H1 (cell line): Measurements from ENCODE around the gene CUL9. TPM values are rescaled to one million over a fixed set of nuclear protein-coding genes. Genes with fewer than 3 reads are reported as not detected.
A peak's percentile ranks its signal among the peaks of the same experiment; 100 is the strongest.

Source experiments
- CTCF ChIA-PET: fragments of 300-600 bp; sonication (Branson Sonifier 250); formaldehyde crosslinking; loops from one replicate; lab custom pipeline; 2021; ENCODE audit not compliant: partially characterized antibody; lab: Charles Lee
- POLR2A ChIA-PET: fragments of 300-600 bp; sonication (Branson Sonifier 250); formaldehyde crosslinking; loops from one replicate; lab custom pipeline; 2021; ENCODE audit warnings: inconsistent platforms; ENCODE audit not compliant: partially characterized antibody; lab: Charles Lee
- DNase-seq, 2 experiments: peaks; one replicate each; pipeline versions ENCODE4 v3.0.0 to v3.0.0-alpha.2; 2010 to 2022; ENCODE audit warnings: low spot score in 2 of 2, low read depth in 1 of 2, mixed read lengths in 1 of 2
- FAIRE-seq: peaks from 2 replicates; lab custom pipeline; 2011; peaks lifted over from hg19 to GRCh38; lab: Jason Lieb, UNC
- H2AFZ ChIP-seq: 2 replicates; pipeline ENCODE4 v1.8.1; 2012; ENCODE audit warnings: low read length, inconsistent platforms
- H2AK5ac ChIP-seq: 2 replicates; pipeline ENCODE4 v1.6.1; 2013; ENCODE audit warnings: low read depth, low read length
- H2BK120ac ChIP-seq: replicated peaks from 2 replicates; pipeline ENCODE3; 2013; ENCODE audit warnings: low read depth, low read length, inconsistent platforms
- H2BK12ac ChIP-seq: 2 replicates; pipeline ENCODE4 v1.6.1; 2013; ENCODE audit warnings: low read depth, low read length
- H2BK15ac ChIP-seq: 2 replicates; pipeline ENCODE4 v1.6.1; 2013; ENCODE audit warnings: low read length
- H2BK20ac ChIP-seq: 2 replicates; pipeline ENCODE4 v1.6.1; 2013; ENCODE audit warnings: low read length
- H2BK5ac ChIP-seq: 2 replicates; pipeline ENCODE4 v1.6.1; 2013; ENCODE audit warnings: low read depth, low read length
- H3K14ac ChIP-seq: 2 replicates; pipeline ENCODE4 v1.6.1; 2013; ENCODE audit warnings: inconsistent platforms; ENCODE audit not compliant: insufficient read length
- H3K18ac ChIP-seq: 2 replicates; pipeline ENCODE4 v1.6.1; 2013; ENCODE audit warnings: low read length; ENCODE audit errors: extremely low read depth
- H3K23ac ChIP-seq: 2 replicates; pipeline ENCODE4 v1.6.1; 2013; ENCODE audit warnings: inconsistent platforms; ENCODE audit not compliant: insufficient read length
- H3K23me2 ChIP-seq: 2 replicates; pipeline ENCODE4 v1.6.1; 2013; ENCODE audit warnings: low read depth, low read length
- H3K27ac ChIP-seq: 2 replicates; pipeline ENCODE4 v1.6.1; 2011; ENCODE audit warnings: low read depth, low read length, inconsistent platforms
- H3K27me3 ChIP-seq, 4 experiments: replicated peaks in 1 of 4; 1 replicate in 1 of 4; 2 replicates in 3 of 4; pipeline versions ENCODE4 v1.6.1 to v1.8.1; 2011 to 2013; ENCODE audit warnings: low read length in 3 of 4, mild to moderate bottlenecking in 3 of 4, inconsistent platforms in 2 of 4, mixed read lengths in 2 of 4, moderate library complexity in 1 of 4; ENCODE audit not compliant: control insufficient read depth in 3 of 4, insufficient read depth in 3 of 4; ENCODE audit errors: extremely low read depth in 1 of 4
- H3K36me3 ChIP-seq, 4 experiments: 2 replicates each; pipeline versions ENCODE4 v1.6.1 to v1.8.1; 2011 to 2013; ENCODE audit warnings: mild to moderate bottlenecking in 4 of 4, low read length in 3 of 4, moderate library complexity in 2 of 4, control low read depth in 1 of 4, inconsistent platforms in 1 of 4; ENCODE audit not compliant: insufficient read depth in 4 of 4, control insufficient read depth in 2 of 4
- H3K4ac ChIP-seq: replicated peaks from 2 replicates; pipeline ENCODE3; 2013; ENCODE audit warnings: low read length, low read depth, mixed read lengths, inconsistent platforms; ENCODE audit not compliant: insufficient read length
- H3K4me1 ChIP-seq, 4 experiments: replicated peaks in 1 of 4; 1 replicate in 1 of 4; 2 replicates in 3 of 4; pipeline versions ENCODE4 v1.6.1 to v1.8.1; 2011 to 2013; ENCODE audit warnings: low read length in 3 of 4, inconsistent platforms in 2 of 4, mixed read lengths in 1 of 4; ENCODE audit not compliant: insufficient read depth in 4 of 4, control insufficient read depth in 3 of 4
- H3K4me2 ChIP-seq, 2 experiments: 2 replicates each; pipeline versions ENCODE4 v1.6.1 to v1.8.1; 2011 to 2013; ENCODE audit warnings: low read depth in 2 of 2, low read length in 2 of 2, control low read depth in 1 of 2, inconsistent platforms in 1 of 2, mild to moderate bottlenecking in 1 of 2; ENCODE audit not compliant: insufficient read depth in 1 of 2
- H3K4me3 ChIP-seq, 4 experiments: fragments of 200-600, 300-600 bp in 1 of 4; sonication (generic), shearing (Covaris generic), sonication (Bioruptor Twin) in 1 of 4; 2 replicates each; pipeline versions ENCODE4 v1.5.1 to v1.8.1; 2011 to 2016; ENCODE audit warnings: low read length in 4 of 4, low read depth in 3 of 4, control low read depth in 2 of 4, inconsistent platforms in 2 of 4, mild to moderate bottlenecking in 2 of 4, mixed read lengths in 1 of 4, moderate library complexity in 1 of 4; ENCODE audit not compliant: insufficient read depth in 2 of 4; ENCODE audit errors: extremely low read depth in 1 of 4
- H3K56ac ChIP-seq: replicated peaks from 2 replicates; pipeline ENCODE3; 2013; ENCODE audit warnings: low read depth, mild to moderate bottlenecking, mixed read lengths, low read length, inconsistent platforms; ENCODE audit not compliant: insufficient read length
- H3K79me1 ChIP-seq: 2 replicates; pipeline ENCODE4 v1.6.1; 2013; ENCODE audit warnings: low read depth, low read length, control low read depth
- H3K79me2 ChIP-seq, 2 experiments: 2 replicates each; pipeline versions ENCODE4 v1.6.1 to v1.8.1; 2012 to 2013; ENCODE audit warnings: low read length in 2 of 2, mild to moderate bottlenecking in 2 of 2, inconsistent platforms in 1 of 2; ENCODE audit not compliant: insufficient read depth in 2 of 2, control insufficient read depth in 1 of 2
- H3K9ac ChIP-seq, 4 experiments: replicated peaks in 1 of 4; 1 replicate in 1 of 4; 2 replicates in 3 of 4; pipeline versions ENCODE4 v1.6.1 to v1.8.1; 2011 to 2013; ENCODE audit warnings: low read depth in 3 of 4, low read length in 3 of 4, control low read depth in 2 of 4, mild to moderate bottlenecking in 2 of 4, moderate library complexity in 2 of 4, inconsistent platforms in 1 of 4; ENCODE audit errors: extremely low read depth in 1 of 4
- H3K9me3 ChIP-seq, 2 experiments: 2 replicates each; pipeline versions ENCODE4 v1.6.1 to v1.8.1; 2012 to 2013; ENCODE audit warnings: mild to moderate bottlenecking in 2 of 2, moderate library complexity in 2 of 2, control low read depth in 1 of 2, inconsistent platforms in 1 of 2, low read depth in 1 of 2, low read length in 1 of 2, mixed read lengths in 1 of 2; ENCODE audit not compliant: insufficient read depth in 2 of 2
- H4K20me1 ChIP-seq, 2 experiments: replicated peaks in 1 of 2; 2 replicates each; pipeline versions ENCODE3 to v1.8.1; 2011 to 2013; ENCODE audit warnings: inconsistent platforms in 2 of 2, low read length in 2 of 2, mild to moderate bottlenecking in 1 of 2; ENCODE audit not compliant: insufficient read depth in 2 of 2, control insufficient read depth in 1 of 2
- H4K5ac ChIP-seq: 2 replicates; pipeline ENCODE4 v1.6.1; 2013; ENCODE audit warnings: low read length, low read depth, mixed read lengths, inconsistent platforms; ENCODE audit not compliant: insufficient read length
- H4K8ac ChIP-seq: 2 replicates; pipeline ENCODE4 v1.8.0; 2013; ENCODE audit warnings: mild to moderate bottlenecking, moderate library complexity, low read length, inconsistent platforms; ENCODE audit not compliant: insufficient read depth; ENCODE audit errors: extremely low read depth
- H4K91ac ChIP-seq: replicated peaks from 2 replicates; pipeline ENCODE3; 2013; ENCODE audit warnings: low read length, mixed read lengths, inconsistent platforms; ENCODE audit not compliant: insufficient read length
- CHD2 ChIP-seq: IDR thresholded peaks from 2 replicates; pipeline ENCODE4 v1.6.1; 2012; ENCODE audit warnings: low read length, improper control_type of control experiment
- CTBP2 ChIP-seq: IDR thresholded peaks from 2 replicates; pipeline ENCODE4 v1.7.0; 2011; ENCODE audit warnings: borderline replicate concordance, mild to moderate bottlenecking, moderate library complexity, mixed read lengths, low read length; ENCODE audit not compliant: insufficient read depth, insufficient read length
- SIRT6 ChIP-seq: IDR thresholded peaks from one replicate; pipeline ENCODE4 v1.7.1; 2012; ENCODE audit warnings: low read length, inconsistent platforms
- TAF1 ChIP-seq: IDR thresholded peaks from 2 replicates; pipeline ENCODE4 v1.6.1; 2011; ENCODE audit warnings: mild to moderate bottlenecking, low read depth, low read length
- WGBS, 2 experiments: shearing (Covaris generic) in 1 of 2; methylation state at CpG; one replicate each; pipeline versions ENCODE4 v1.1.6 to v1.1.7; 2013 to 2015; ENCODE audit warnings: low lambda C conversion rate in 2 of 2, mixed read lengths in 2 of 2, inconsistent platforms in 1 of 2, low coverage in 1 of 2, missing lambda C conversion rate in 1 of 2; ENCODE audit not compliant: insufficient replicate concordance in 2 of 2, insufficient coverage in 1 of 2, insufficient read length in 1 of 2; ENCODE audit errors: extremely low coverage in 1 of 2, missing lambda C conversion rate in 1 of 2; 5-methylcytosine and 5-hydroxymethylcytosine counted together
- polyA plus RNA-seq, 7 experiments: library from polyadenylated mRNA; depleted of rRNA in 3 of 7; stranded (reverse) in 5 of 7; unstranded in 2 of 7; fragments of >200 nt in 5 of 7; fragments of 200-250 nt in 2 of 7; gene quantifications; 1 replicate in 5 of 7; 2 replicates in 1 of 7; 4 replicates in 1 of 7; pipeline versions ENCODE4 v1.2.1 to v1.2.3, GENCODE V29; 2011 to 2013; ENCODE audit warnings: missing spikeins in 2 of 7, mixed read lengths in 2 of 7
- total RNA-seq: library from RNA; stranded (reverse); fragmentation: NEBNext Ultra II Directional; extraction: Animal tissue kit (Norgen Biotek cat#: 25700); gene quantifications from 2 replicates; pipeline ENCODE4 v1.2.1, GENCODE V29; 2021

CUL9 gene
- total and polyA plus RNA-seq, 2 of the 8 experiments (the other 6 are each of a cell fraction or from before 2014, with no cell fraction given) = 7.7 to 9.8 TPM

GRCh38 chr6:43264599-43265145 is 82.7 kb downstream of the CUL9 start:
- no peak for FAIRE-seq
- no peaks in the 10 kb centered on the region for H3K36me3 ChIP-seq

More at GRCh38 chr6:43264599-43265145, 82.7 kb downstream of the CUL9 start:
- peak overlapping the region; percentile 95 for H2BK15ac ChIP-seq
- H3K18ac ChIP-seq = no peak overlapping the region
- H2BK12ac ChIP-seq = peak overlapping the region; percentile 50; the same call in 1 of the 2 replicates
- H3K4me3 ChIP-seq = no peak overlapping the region
- H2BK20ac ChIP-seq = no peak overlapping the region
- H3K4me1 ChIP-seq = peaks cover 3 to 19% (median 11%) of the 10 kb centered on the region in 4 experiments
- no peak overlapping the region for H3K56ac ChIP-seq
- no peak overlapping the region for H3K9ac ChIP-seq
- no peak overlapping the region for H4K5ac ChIP-seq
- no peak for DNase-seq
- peaks cover 0 to 2% of the 10 kb centered on the region in 2 experiments for H4K20me1 ChIP-seq
- H3K23me2 ChIP-seq = peaks cover 4% of the 10 kb centered on the region; the same call in 1 of the 2 replicates
- H2AK5ac ChIP-seq = no peak overlapping the region
- no peak overlapping the region for H4K91ac ChIP-seq
- H2BK120ac ChIP-seq = no peak overlapping the region
- H2BK5ac ChIP-seq = no peak overlapping the region
- H2AFZ ChIP-seq = no peak overlapping the region
- H3K23ac ChIP-seq = no peak overlapping the region
- ChIA-PET POLR2A (no interaction called here), CTCF (interaction anchor here (0.7 to 9.4 kb wide), 24 partner anchors 9 to 242 kb away, joined by 3 to 78 read pairs (median 7); partner anchors contain the start of genes CRIP3, DLK2 and DNPH1)
- H3K79me2 ChIP-seq = no peaks in the 10 kb centered on the region
- no peaks in the 10 kb centered on the region for H3K9me3 ChIP-seq
- no peak overlapping the region for H3K27ac ChIP-seq
- H3K79me1 ChIP-seq = no peaks in the 10 kb centered on the region
- 79% methylated on average over 5 of the region's 5 CpGs; no CpG with 5 or more reads in 1 of the 2 experiments for WGBS, 2 experiments
- no peak overlapping the region for H3K4me2 ChIP-seq
- TF ChIP-seq CTBP2 (no peak), TAF1 (no peak), CHD2 (no peak), SIRT6 (no peak)
- no peak overlapping the region for H3K14ac ChIP-seq
- peaks cover 2 to 20% (median 18%) of the 10 kb centered on the region in 4 experiments for H3K27me3 ChIP-seq
- no peak overlapping the region for H4K8ac ChIP-seq
- H3K4ac ChIP-seq = no peak overlapping the region
